Liver (tissue), 9 donors: ENCODE measurements around the gene RBM20. TPM values are rescaled to one million over a fixed set of nuclear protein-coding genes. Genes with fewer than 3 reads are reported as not detected.
"Not testable (repeated sequence)": the region's sequence is repeated elsewhere in the genome, so short reads cannot be mapped to it uniquely, and the experiment has no call there.

Source experiments
- DNase-seq: peaks from one replicate; pipeline ENCODE4 v3.0.0-alpha.2; 2017; ENCODE audit warnings: low spot score
- H3K27ac ChIP-seq, 2 donors: one replicate each; pipeline ENCODE4 v1.7.0; 2013; ENCODE audit warnings: inconsistent platforms in 2 of 2, low read length in 2 of 2, control low read depth in 1 of 2, low read depth in 1 of 2, mild to moderate bottlenecking in 1 of 2
- H3K27me3 ChIP-seq, 4 donors: one replicate each; pipeline versions ENCODE4 v1.6.1 to v1.7.0; 2013; ENCODE audit warnings: low read length in 3 of 4, inconsistent platforms in 1 of 4, mild to moderate bottlenecking in 1 of 4, moderate library complexity in 1 of 4; ENCODE audit not compliant: control insufficient read depth in 4 of 4, insufficient read depth in 4 of 4
- H3K36me3 ChIP-seq, 4 donors: one replicate each; pipeline versions ENCODE4 v1.6.1 to v1.7.0; 2013; ENCODE audit warnings: low read length in 3 of 4, mild to moderate bottlenecking in 3 of 4, low read depth in 1 of 4, moderate library complexity in 1 of 4; ENCODE audit not compliant: control insufficient read depth in 4 of 4, insufficient read depth in 3 of 4
- H3K4me1 ChIP-seq, 4 donors: one replicate each; pipeline versions ENCODE4 v1.6.1 to v1.7.0; 2013; ENCODE audit warnings: low read length in 3 of 4, mild to moderate bottlenecking in 3 of 4, moderate library complexity in 1 of 4; ENCODE audit not compliant: control insufficient read depth in 4 of 4, insufficient read depth in 4 of 4
- H3K4me3 ChIP-seq, 3 donors: one replicate each; pipeline versions ENCODE4 v1.6.1 to v1.7.0; 2013; ENCODE audit warnings: low read length in 3 of 3, control low read depth in 1 of 3, low read depth in 1 of 3, mild to moderate bottlenecking in 1 of 3
- H3K9ac ChIP-seq, 2 donors: one replicate each; pipeline ENCODE4 v1.7.0; 2013; ENCODE audit warnings: low read length in 2 of 2, mild to moderate bottlenecking in 2 of 2, moderate library complexity in 2 of 2, control low read depth in 1 of 2, low read depth in 1 of 2
- H3K9me3 ChIP-seq, 4 donors: one replicate each; pipeline versions ENCODE4 v1.6.1 to v1.7.0; 2013; ENCODE audit warnings: low read length in 3 of 4; ENCODE audit not compliant: control insufficient read depth in 4 of 4
- ATF3 ChIP-seq: IDR thresholded peaks from 2 replicates; pipeline ENCODE4 v1.6.1; 2016; ENCODE audit warnings: antibody characterized with exemption
- CTCF ChIP-seq: fragments of 150-350 bp; IDR thresholded peaks from 2 replicates; pipeline ENCODE4 v1.5.1; 2017; ENCODE audit warnings: improper control_type of control experiment, low read depth, low read length; ENCODE audit not compliant: missing input control
- EGR1 ChIP-seq, 2 donors: IDR thresholded peaks; 2 replicates each; pipeline ENCODE4 v1.6.1; 2016 to 2018; ENCODE audit warnings: antibody characterized with exemption in 2 of 2, low read depth in 2 of 2
- FOXA1 ChIP-seq: IDR thresholded peaks from 2 replicates; pipeline ENCODE4 v1.6.1; 2016; ENCODE audit warnings: antibody characterized with exemption
- FOXA2 ChIP-seq: IDR thresholded peaks from 2 replicates; pipeline ENCODE4 v1.6.1; 2016; ENCODE audit warnings: antibody characterized with exemption
- GABPA ChIP-seq, 2 donors: IDR thresholded peaks in 1 of 2; conservative IDR thresholded peaks in 1 of 2; 2 replicates each; pipeline ENCODE4 v1.6.1; 2016; ENCODE audit warnings: antibody characterized with exemption in 2 of 2, mild to moderate bottlenecking in 1 of 2, moderate library complexity in 1 of 2
- HNF4A ChIP-seq, 2 donors: conservative IDR thresholded peaks; 2 replicates each; pipeline ENCODE4 v1.6.1; 2016; ENCODE audit warnings: antibody characterized with exemption in 2 of 2, mild to moderate bottlenecking in 2 of 2
- HNF4G ChIP-seq: IDR thresholded peaks from 2 replicates; pipeline ENCODE4 v1.6.1; 2016; ENCODE audit warnings: antibody characterized with exemption
- JUND ChIP-seq, 2 donors: IDR thresholded peaks; 2 replicates each; pipeline ENCODE4 v1.6.1; 2016; ENCODE audit warnings: antibody characterized with exemption in 2 of 2
- MAX ChIP-seq: IDR thresholded peaks from 2 replicates; pipeline ENCODE4 v1.6.1; 2016; ENCODE audit warnings: antibody characterized with exemption
- REST ChIP-seq: IDR thresholded peaks from 2 replicates; pipeline ENCODE4 v1.6.1; 2016; ENCODE audit warnings: antibody characterized with exemption, mild to moderate bottlenecking
- RXRA ChIP-seq, 2 donors: IDR thresholded peaks; 2 replicates each; pipeline ENCODE4 v1.6.1; 2017 to 2018; ENCODE audit warnings: antibody characterized with exemption in 2 of 2, mild to moderate bottlenecking in 1 of 2
- TAF1 ChIP-seq: conservative IDR thresholded peaks from 2 replicates; pipeline ENCODE4 v1.6.1; 2016; ENCODE audit warnings: antibody characterized with exemption, mild to moderate bottlenecking
- YY1 ChIP-seq: IDR thresholded peaks from 2 replicates; pipeline ENCODE4 v1.6.1; 2016; ENCODE audit warnings: antibody characterized with exemption, mild to moderate bottlenecking
- ZBTB33 ChIP-seq: IDR thresholded peaks from 2 replicates; pipeline ENCODE4 v1.6.1; 2016; ENCODE audit warnings: antibody characterized with exemption
- WGBS: extraction: QIAGEN DNeasy Blood & Tissue Kit; methylation state at CpG from one replicate; pipeline ENCODE4 v1.1.7; 2013; 5-methylcytosine and 5-hydroxymethylcytosine counted together
- polyA plus RNA-seq, 2 donors: library from polyadenylated mRNA; stranded (reverse) in 1 of 2; unstranded in 1 of 2; fragments of 200-250 nt in 1 of 2; fragments of >200 nt in 1 of 2; fragmentation: Nextera tagmentation in 1 of 2; extraction: Ambion mirVana in 1 of 2; gene quantifications; one replicate each; pipeline versions ENCODE4 v1.2.1 to v1.2.3, GENCODE V29; 2013 to 2015
- total RNA-seq, 2 donors: library from RNA; depleted of rRNA; stranded (reverse); fragments of >200 nt; gene quantifications; one replicate each; pipeline ENCODE4 v1.2.3, GENCODE V29; 2014
- donor health status: healthy.
- donor health status: healthy.
- donor health status: healthy.
- donor health status: healthy.
- donor health status: healthy.

Gene RBM20
- total and polyA plus RNA-seq, 4 donors: 0.03 to 0.08 (median 0.05) TPM; not detected in 1

GRCh38 chr10:110639858-110640257, 4.3 kb upstream of the RBM20 start:
- not testable (repeated sequence) for H3K4me3 ChIP-seq, DNase-seq, H3K27ac ChIP-seq, H3K36me3 ChIP-seq, H3K9ac ChIP-seq, H3K9me3 ChIP-seq
- 71% methylated on average over 6 of the region's 6 CpGs for WGBS
- peaks cover 3 to 22% (median 17%) of the 10 kb centered on the region in 4 donors for H3K4me1 ChIP-seq
- peaks cover 0 to 13% (median 7%) of the 10 kb centered on the region in 4 donors for H3K27me3 ChIP-seq

GRCh38 chr10:110641256-110641655, 2.9 kb upstream of the RBM20 start:
- Histone ChIP-seq H3K27me3 (peaks cover 0 to 19% (median 9%) of the 10 kb centered on the region in 4 donors), H3K36me3 (no peaks in the 10 kb centered on the region), H3K9me3 (no peaks in the 10 kb centered on the region), H3K9ac (no peak overlapping the region), H3K4me3 (no peak overlapping the region), H3K27ac (no peak overlapping the region), H3K4me1 (peaks cover 3 to 22% (median 17%) of the 10 kb centered on the region in 4 donors)
- WGBS: 24% methylated on average over 5 of the region's 5 CpGs
- DNase-seq: no peak
- TF ChIP-seq REST (no peak), EGR1 (IDR thresholded peaks at IDR 0.05; ENCODE audit: low read depth in 2 of 2) (no peak), HNF4A (conservative IDR thresholded peaks at IDR 0.05) (no peak), RXRA (IDR thresholded peaks at IDR 0.05) (no peak), HNF4G (no peak), TAF1 (no peak), MAX (no peak), FOXA2 (no peak), YY1 (no peak), JUND (IDR thresholded peaks at IDR 0.05) (no peak), ATF3 (no peak), GABPA (IDR thresholded peaks at IDR 0.05 in 1 of 2, conservative IDR thresholded peaks at IDR 0.05 in 1 of 2) (no peak), CTCF (no peak), FOXA1 (no peak), ZBTB33 (no peak)
